ENCODE measurements around the gene NKD2.

GRCh38 chr5:1012313-1012841 is 3.8 kb downstream of the NKD2 start:
- TF ChIP-seq SUZ12 (IDR thresholded peaks at IDR 0.05; ENCODE audit: extremely low read depth, insufficient read depth, insufficient read length) (no peak), YY1 (IDR thresholded peaks at IDR 0.05; ENCODE audit: insufficient read depth, insufficient read length) (no peak)
